Stimulated activated CD4-positive, alpha-beta T cell treated with anti-CD3 and anti-CD28 coated beads, Interleukin-4, amount 100 ng/mL, for 48 hours (primary cell): Measurements from ENCODE around the gene ARL6IP4.
A peak's percentile ranks its signal among the peaks of the same experiment; 100 is the strongest.

Source experiments
- DNase-seq, 2 donors: peaks; one replicate each; pipeline ENCODE4 v3.0.0-alpha.2; 2020; ENCODE audit warnings: low read depth in 2 of 2

ARL6IP4 gene

GRCh38 chr12:122958198-122958888, 22.1 kb upstream of the ARL6IP4 start:
- DNase-seq: no peak

GRCh38 chr12:122959566-122960192, 20.8 kb upstream of the ARL6IP4 start:
- no peak for DNase-seq

DNA sequence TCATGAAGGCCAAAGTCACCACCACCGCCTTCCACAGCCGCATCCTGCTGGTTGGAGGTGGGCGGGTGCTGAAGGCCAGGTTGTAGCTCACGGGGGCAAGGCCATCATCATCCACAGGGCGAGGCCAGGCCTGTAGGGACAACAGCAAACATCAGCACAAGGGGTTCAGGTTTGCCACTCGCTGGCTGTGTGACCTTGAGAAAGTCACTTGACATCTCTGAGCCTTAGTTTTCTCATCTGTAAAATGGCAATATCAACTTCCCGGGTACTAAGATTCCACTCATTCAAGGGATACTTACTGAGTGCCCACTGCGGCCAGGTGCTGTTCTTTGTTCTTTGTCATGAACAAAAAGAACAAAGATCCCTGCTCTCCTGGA, 20.3 kb upstream of the ARL6IP4 start:
- DNase-seq: no peak

GRCh38 chr12:122961531-122962329, 18.8 kb upstream of the ARL6IP4 start:
- DNase-seq: no peak

DNA sequence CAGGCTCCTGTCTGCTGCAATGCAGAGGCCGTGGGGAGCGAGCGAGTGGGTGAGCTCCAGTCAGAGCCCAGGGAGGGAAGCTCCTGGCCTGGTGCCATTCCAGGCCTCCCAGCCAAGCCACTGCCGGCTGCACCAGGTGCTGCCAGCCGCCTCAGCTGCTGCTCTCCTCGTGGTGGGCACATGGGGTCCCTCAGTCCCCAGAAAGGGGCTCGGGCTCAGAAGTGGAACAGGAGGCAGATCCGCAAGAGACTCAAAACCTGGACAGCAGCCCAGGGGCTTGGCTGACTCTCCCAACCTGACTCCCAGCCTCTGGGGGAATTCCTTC, 16.6 kb upstream of the ARL6IP4 start:
- no peak for DNase-seq

DNA sequence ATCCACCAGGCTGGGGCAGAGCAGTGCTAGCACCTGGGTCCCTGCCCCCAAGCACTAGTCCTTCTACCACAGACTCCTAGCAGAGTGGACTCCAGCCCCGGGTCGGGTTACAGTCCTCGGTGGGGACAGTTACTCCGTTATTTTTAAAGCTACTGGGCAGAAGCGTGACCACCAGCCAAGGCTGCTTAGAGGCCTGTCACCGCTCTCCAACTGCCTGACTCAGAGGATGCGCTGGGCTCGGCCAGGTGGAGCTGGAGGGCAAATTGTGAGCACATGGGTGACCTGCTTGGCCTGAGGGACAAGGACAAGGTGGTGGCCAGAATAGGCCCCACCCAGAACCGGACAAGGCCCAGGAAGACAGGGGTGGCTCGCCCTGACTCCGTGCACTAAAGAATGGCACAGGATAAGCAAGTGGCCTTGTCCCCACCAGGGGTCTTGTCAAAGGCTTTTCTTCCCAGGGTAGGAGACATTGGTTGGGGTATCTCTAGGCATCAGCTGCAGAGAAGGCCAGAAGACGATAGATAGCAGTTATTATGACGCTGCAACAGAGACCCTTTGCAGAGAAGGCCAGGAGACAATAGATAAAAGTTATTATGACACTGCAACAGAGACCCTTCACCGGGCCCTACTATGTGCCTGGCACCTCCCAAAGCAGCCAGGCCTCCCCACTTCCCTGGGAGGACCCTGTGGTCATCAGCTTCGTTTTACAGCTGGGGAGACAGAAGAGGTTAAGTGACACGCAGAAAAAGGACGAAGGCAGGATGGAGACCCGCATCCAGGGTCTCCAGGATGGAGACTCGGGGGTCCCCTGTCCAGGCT, 15.8 kb upstream of the ARL6IP4 start:
- DNase-seq: no peak

DNA sequence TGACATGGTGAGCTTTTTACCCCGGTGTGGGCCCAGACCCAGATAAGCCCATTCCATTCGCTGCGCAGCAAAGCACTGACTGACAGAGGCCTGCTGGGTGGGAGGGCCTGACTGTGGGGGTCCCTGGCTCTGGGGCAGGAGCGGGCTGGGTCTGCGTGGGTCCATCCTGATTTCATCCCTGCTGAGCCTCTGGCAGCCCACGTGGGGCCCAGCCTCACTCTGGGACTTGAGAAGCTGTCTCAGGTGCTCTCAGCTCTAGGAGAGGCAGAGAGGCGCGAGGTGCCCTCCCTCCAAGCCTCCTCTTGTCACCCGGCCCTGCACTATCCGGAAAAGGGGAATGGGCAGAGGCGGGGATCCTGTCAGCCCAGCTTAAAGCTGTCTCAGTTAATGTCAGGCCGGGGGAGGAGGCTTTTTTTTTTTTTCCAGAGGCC, 15.1 kb upstream of the ARL6IP4 start:
- no peak for DNase-seq

GRCh38 chr12:122965851-122966742, 14.4 kb upstream of the ARL6IP4 start, which contains the start of gene ABCB9:
Gene ABCB9 (minus strand): TSS chr12:122966463. CDS start chr12:122960235, 6,228 bp downstream.
- DNase-seq: peak; percentile 95 to 97

- DNase-seq: no peak
Observed at GRCh38 chr12:122966743-122967550, 13.5 kb upstream of the ARL6IP4 start.

GRCh38 chr12:122968104-122968503, 12.4 kb upstream of the ARL6IP4 start:
- no peak for DNase-seq

GRCh38 chr12:122969676-122970075, 10.8 kb upstream of the ARL6IP4 start:
- no peak for DNase-seq

GRCh38 chr12:122974274-122974891, 6.1 kb upstream of the ARL6IP4 start:
- DNase-seq: peak; percentile 99

GRCh38 chr12:122974892-122975789, 5.3 kb upstream of the ARL6IP4 start, which contains the start of gene OGFOD2:
Gene OGFOD2 (plus strand): TSS chr12:122975244. CDS start chr12:122975252, 8 bp downstream.
- DNase-seq: peak; percentile 84 to 91

GRCh38 chr12:122975790-122976647, 4.5 kb upstream of the ARL6IP4 start:
- DNase-seq: no peak

- no peak for DNase-seq
Observed at GRCh38 chr12:122976648-122976975, 3.9 kb upstream of the ARL6IP4 start.

- no peak for DNase-seq
Observed at GRCh38 chr12:122977153-122977552, 3.3 kb upstream of the ARL6IP4 start.

DNA sequence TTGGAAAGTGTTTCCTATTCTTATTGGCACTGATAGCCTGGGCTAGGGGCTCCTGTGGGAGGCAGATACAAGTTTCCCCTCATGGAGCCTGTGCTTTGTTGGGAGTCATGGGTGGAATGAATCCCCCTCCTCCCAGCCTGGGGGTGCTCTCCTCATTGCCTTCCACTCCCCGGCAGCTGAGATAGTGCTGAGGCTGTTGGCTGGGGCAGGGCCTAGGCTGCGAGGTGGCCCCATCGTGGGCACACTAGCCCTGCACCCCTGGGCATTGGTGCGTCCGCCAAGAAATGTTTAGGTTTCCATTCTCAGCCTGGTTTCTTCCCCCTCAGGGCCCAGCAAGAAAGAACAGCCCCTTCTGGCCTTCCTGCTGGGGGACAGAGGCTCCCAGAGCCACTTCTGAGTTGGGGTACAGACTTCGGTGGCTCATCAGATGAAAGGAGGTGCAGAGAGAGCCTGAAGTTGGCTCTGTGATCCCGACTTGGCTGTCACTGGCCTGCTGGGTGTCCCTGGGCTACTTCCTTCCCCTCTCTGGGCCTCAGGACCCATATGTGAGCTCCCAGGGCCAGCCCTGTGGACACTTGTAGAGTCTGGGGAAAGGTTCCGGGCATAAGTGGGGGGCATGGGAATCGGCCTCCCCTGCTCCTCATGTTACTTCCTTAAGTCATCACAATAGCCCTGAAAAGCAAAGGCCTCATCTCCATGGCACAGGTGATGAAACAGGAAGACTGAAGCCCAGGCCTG, 2.7 kb upstream of the ARL6IP4 start:
- no peak for DNase-seq
